Stimulated activated CD8-positive, alpha-beta memory T cell treated with anti-CD3 and anti-CD28 coated beads, Interleukin-4, amount 100 ng/mL, for 24 hours (primary cell): ENCODE results near the gene JPH3.
"Not testable (repeated sequence)": the region's sequence is repeated elsewhere in the genome, so short reads cannot be mapped to it uniquely, and the experiment has no call there.

Source experiments
- DNase-seq: peaks from one replicate; pipeline ENCODE4 v3.0.0-alpha.2; 2020; ENCODE audit warnings: low read depth

The JPH3 gene

DNA sequence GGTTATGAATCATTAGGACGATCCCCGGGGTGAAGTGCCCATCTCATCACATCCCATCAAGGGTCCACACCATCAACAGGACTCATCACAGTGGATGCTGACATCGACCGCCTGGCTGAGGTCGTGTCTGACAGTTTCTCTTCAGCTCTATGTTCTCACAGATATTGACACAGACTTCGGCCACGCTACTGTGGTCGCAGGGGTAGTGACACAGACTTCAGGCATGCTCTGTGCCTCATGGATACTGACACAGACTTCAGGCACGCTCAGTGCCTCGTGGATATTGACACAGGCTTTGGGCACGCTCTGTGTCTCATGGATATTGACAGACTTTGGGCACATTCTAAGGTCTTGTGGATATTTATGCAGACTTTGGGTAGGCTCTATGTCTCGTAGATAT is 113.3 kb downstream of the JPH3 start:
- no peak for DNase-seq

DNA sequence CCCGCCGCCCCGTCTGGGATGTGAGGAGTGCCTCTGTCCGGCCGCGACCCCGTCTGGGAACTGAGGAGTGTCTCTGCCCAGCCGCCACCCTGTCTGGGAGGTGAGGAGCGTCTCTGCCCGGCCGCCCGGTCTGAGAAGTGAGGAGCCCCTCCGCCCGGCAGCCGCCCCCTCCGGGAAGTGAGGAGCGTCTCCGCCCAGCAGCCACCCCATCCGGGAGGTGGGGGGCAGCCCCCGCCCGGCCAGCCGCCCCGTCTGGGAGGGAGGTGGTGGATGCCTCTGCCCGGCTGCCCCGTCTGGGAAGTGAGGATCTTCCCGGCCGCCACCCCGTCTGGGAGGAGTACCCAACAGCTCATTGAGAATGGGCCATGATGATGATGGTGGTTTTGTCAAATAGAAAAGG is 116.5 kb downstream of the JPH3 start:
- DNase-seq = not testable (repeated sequence)

- DNase-seq = no peak
These were observed 118.1 kb downstream of the JPH3 start for GRCh38 chr16:87720446-87720845.

- DNase-seq = no peak
These were observed 119.6 kb downstream of the JPH3 start for GRCh38 chr16:87721622-87722585.

GRCh38 chr16:87722590-87723225 is 120.4 kb downstream of the JPH3 start:
- no peak for DNase-seq

GRCh38 chr16:87723226-87723623 is 120.9 kb downstream of the JPH3 start:
- DNase-seq = no peak

GRCh38 chr16:87724490-87725291 is 122.4 kb downstream of the JPH3 start:
- peak; percentile 36 for DNase-seq

- no peak for DNase-seq
These were observed 123.4 kb downstream of the JPH3 start for GRCh38 chr16:87725596-87726235.

DNA sequence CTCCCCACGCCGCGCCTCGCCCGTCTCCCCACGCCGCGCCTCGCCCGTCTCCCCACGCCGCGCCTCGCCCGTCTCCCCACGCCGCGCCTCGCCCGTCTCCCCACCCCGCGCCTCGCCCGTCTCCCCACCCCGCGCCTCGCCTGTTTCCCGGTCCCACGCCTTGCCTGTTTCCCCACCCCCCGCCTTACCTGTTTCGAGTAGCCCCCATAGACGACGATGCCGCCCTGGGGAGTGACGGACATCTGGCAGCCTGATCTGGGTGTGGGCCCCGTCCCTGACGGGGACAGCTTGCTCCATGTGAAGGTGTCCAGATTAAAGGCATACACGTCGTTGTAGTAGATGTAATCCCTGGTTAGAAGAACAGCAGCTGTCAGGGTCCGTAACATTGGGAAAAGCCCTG is 124.3 kb downstream of the JPH3 start:
- DNase-seq = not testable (repeated sequence)

- no peak for DNase-seq
These were observed 125.0 kb downstream of the JPH3 start for GRCh38 chr16:87727346-87727745.

- DNase-seq = no peak
These were observed 125.7 kb downstream of the JPH3 start for GRCh38 chr16:87728026-87728425.

GRCh38 chr16:87729266-87729954 is 127.1 kb downstream of the JPH3 start:
- no peak for DNase-seq

GRCh38 chr16:87731607-87732006 is 129.3 kb downstream of the JPH3 start:
- DNase-seq = no peak

- no peak for DNase-seq
These were observed 130.9 kb downstream of the JPH3 start for GRCh38 chr16:87733190-87733589.

- no peak for DNase-seq
These were observed 132.3 kb downstream of the JPH3 start for GRCh38 chr16:87734644-87735043.

- no peak for DNase-seq
These were observed 133.1 kb downstream of the JPH3 start for GRCh38 chr16:87735270-87736007.

DNA sequence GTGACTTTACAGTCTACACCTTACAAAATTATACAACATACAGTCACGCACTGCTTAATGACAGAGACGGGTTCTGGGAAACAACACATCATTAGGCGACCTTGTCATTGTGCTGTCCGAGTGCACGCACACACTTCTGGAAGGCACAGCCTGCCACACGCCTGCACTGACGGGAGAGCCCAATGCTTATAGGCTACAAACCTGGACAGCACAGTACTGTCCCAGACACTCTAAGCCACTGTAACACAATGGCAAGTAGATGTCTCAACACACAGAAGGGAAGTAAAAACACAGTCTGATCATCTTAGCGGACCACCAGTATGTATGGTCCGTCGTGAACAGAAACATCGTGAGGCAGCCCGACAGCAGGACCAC is 133.7 kb downstream of the JPH3 start:
- no peak for DNase-seq

GRCh38 chr16:87739801-87740200 is 137.5 kb downstream of the JPH3 start:
- no peak for DNase-seq

- DNase-seq = no peak
These were observed 138.1 kb downstream of the JPH3 start for GRCh38 chr16:87740441-87740840.

DNA sequence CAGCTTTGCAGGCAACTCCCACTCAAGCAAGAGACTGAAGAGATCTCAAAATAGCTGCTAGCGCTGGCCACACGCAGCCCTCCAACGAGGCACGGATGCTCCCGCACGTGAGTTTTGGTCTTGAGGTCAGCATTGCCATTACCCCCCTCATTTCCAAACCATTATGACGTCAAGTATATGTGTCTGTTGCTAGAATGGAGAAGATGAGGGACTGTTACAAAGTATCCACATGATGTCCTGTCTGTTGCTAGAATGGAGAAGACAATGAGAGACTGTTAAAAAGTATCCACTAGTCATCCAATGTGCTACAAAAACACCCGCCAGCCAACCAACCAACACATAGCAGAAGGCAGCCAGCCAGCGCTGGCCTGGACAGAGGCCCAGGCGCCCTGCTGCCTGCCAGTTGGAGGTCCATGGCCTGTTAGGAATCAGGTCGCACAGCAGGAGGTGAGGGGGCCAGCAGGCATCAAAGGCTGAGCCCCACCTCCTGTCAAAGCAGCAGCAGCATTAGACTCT is 138.7 kb downstream of the JPH3 start:
- no peak for DNase-seq
